Esophagus squamous epithelium (tissue), 4 donors: ENCODE data around the gene PPP1R9A.

ENCODE experiments used
- CTCF ChIP-seq, 6 experiments: fragments of 450-650 bp in 4 of 6; fragments of 200-600 bp in 2 of 6; sonication (generic) in 2 of 6; IDR thresholded peaks; one replicate each; pipeline ENCODE4 v1.5.1; 2016 to 2019; ENCODE audit warnings: antibody characterized with exemption in 6 of 6, mild to moderate bottlenecking in 4 of 6, moderate library complexity in 4 of 6
- POLR2A ChIP-seq, 4 donors: fragments of 450-650 bp; IDR thresholded peaks; one replicate each; pipeline ENCODE4 v1.6.1; 2017; ENCODE audit warnings: antibody characterized with exemption in 4 of 4, mild to moderate bottlenecking in 4 of 4, moderate library complexity in 3 of 4

GRCh38 chr7:94913391-94913790, 6.0 kb downstream of the PPP1R9A start:
- TF ChIP-seq POLR2A (IDR thresholded peaks at IDR 0.05), result no peak
- TF ChIP-seq CTCF (IDR thresholded peaks at IDR 0.05), result no peak
